NOMO-1 (cell line): ENCODE measurements around the gene GMDS.

Source experiments
- DNase-seq, 2 experiments: peaks; one replicate each; lab custom pipeline; 2025; ENCODE audit not compliant: unreplicated experiment in 2 of 2; lab: John Stamatoyannopoulos, UW

GMDS gene

DNA sequence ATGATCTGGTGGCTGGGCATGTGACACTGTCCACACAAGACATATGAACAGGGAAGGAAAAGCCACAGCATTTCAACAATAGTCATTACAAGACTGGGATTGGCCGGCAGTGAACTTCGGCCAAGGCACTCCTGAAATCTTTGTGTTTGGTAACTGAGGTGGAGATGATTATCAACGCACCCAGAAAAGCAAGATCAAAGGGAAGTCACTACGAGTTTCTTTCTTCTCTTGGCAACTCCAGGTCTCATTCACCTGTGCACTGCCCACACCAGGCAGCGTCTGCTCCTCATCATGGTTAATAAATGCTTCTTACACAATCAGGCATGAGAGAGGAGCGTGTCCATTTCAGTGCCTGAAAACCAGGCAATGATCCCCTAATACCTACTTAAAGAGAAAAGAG is 656.2 kb downstream of the GMDS start:
- DNase-seq, result no peak

DNA sequence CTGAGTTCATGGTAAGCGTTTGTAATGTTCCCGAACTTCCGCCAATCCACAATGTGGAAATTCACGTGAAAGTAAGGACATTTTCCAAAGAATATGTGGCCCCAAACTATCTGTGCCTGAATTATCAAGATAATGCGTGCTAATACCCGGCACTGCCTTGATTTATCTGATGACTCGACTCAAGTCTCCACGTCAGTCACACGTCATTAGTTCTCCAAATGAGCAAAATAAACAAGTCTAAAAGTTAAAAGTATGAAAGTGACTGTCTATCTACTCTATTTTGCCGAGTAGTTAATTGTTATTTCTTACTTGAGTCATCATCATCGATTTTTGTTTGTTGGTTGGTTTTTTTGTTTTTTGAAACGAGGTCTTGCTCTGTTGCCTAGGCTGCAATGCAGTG is 657.4 kb downstream of the GMDS start:
- DNase-seq, result no peak

DNA sequence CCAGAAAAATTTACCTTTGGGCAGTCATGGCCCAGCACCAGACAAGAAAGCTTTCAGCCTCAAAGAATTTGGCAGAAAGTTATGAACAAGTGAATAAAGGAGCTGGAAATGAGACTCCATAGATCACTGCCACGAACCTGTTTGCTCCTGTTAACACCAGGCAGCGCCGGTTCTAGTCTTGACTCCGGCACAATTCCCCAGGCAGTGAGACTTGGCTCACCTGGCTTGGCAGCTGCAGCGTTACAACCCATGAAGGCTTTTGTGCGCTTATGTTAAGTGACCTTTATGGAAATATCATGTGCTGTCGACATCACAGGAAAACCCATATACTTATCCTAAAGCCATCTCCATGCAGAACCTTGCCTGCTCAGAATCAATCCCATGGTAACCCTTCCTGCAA is 657.9 kb downstream of the GMDS start:
- no peak for DNase-seq

GRCh38 chr6:1586861-1587450 is 658.4 kb downstream of the GMDS start:
- no peak for DNase-seq

- DNase-seq, result no peak
These were observed 659.1 kb downstream of the GMDS start for GRCh38 chr6:1586256-1586655.

- DNase-seq, result no peak
These were observed 659.7 kb downstream of the GMDS start for GRCh38 chr6:1585669-1586049.

DNA sequence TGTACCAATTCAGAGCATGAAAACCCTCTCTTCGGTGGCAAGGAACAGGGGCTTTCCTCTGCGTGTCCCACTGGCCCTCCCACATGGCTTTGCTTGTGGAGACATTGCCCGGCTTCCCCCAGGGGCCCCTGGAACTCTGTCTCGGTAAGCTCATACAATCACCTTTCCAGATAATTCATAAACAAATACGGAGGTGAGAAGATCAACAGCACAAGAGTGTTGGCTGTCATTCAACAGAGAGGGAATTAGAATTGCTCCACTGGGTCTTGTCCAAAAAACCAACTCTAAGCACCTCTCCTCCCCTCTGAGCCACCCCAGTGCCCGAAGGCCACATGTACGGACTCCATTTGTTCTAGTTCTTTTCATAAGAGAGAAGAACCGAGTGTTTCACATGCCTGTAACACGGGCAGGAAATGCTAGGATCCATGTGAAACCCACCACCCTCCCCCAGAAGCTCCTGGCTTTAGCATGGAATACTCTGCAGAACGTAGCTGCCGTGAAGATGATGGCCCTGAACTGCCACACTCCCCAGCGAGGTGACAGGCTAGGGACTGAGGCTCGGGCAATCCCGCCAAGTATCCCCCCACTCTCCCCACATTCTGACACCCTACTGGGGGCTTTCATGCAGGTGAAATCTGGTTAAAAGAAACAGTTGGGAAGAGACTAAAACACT is 660.3 kb downstream of the GMDS start:
- no peak for DNase-seq

GRCh38 chr6:1584146-1584545 is 661.3 kb downstream of the GMDS start:
- DNase-seq, result no peak

- no peak for DNase-seq
These were observed 664.0 kb downstream of the GMDS start for GRCh38 chr6:1581120-1581991.

GRCh38 chr6:1580585-1580984 is 664.8 kb downstream of the GMDS start:
- DNase-seq, result no peak

- no peak for DNase-seq
These were observed 665.3 kb downstream of the GMDS start for GRCh38 chr6:1580109-1580508.

- no peak for DNase-seq
These were observed 666.3 kb downstream of the GMDS start for GRCh38 chr6:1579096-1579495.

- no peak for DNase-seq
These were observed 667.3 kb downstream of the GMDS start for GRCh38 chr6:1577896-1578745.

- no peak for DNase-seq
These were observed 668.2 kb downstream of the GMDS start for GRCh38 chr6:1577146-1577680.

GRCh38 chr6:1576711-1577110 is 668.7 kb downstream of the GMDS start:
- no peak for DNase-seq

DNA sequence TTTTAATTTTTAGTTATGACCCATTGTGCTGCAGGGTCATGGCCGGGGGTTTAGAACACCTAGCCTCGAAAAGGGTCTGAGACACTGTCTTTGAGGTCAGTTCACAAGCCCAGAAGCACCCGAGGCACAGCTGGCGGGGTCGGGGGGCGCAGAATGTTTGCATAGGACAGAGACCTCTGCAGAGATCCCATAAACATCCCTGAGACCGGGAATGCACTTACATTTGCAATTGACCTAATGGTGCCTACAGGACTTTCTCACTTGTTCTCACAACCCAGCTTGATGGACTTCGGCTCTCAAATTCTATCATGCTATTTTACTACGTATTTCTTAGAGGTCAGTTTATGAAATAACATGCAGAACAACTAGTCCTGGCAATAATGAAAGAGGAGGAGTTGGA is 669.2 kb downstream of the GMDS start:
- no peak for DNase-seq

- DNase-seq, result no peak
These were observed 670.0 kb downstream of the GMDS start for GRCh38 chr6:1575210-1576041.

- no peak for DNase-seq
These were observed 670.6 kb downstream of the GMDS start for GRCh38 chr6:1574890-1575209.

- no peak for DNase-seq
These were observed 671.2 kb downstream of the GMDS start for GRCh38 chr6:1574083-1574761.
